Hematopoietic multipotent progenitor cell treated with erythropoietin and hydrocortisone succinate and interleukin-3 and kit ligand, for 17 days (in vitro differentiated cells): ENCODE measurements around the gene MAP2K5.

Source experiments
- DNase-seq: peaks from one replicate; pipeline ENCODE4 v3.0.0-alpha.2; 2015; ENCODE audit warnings: low spot score

Gene MAP2K5

DNA sequence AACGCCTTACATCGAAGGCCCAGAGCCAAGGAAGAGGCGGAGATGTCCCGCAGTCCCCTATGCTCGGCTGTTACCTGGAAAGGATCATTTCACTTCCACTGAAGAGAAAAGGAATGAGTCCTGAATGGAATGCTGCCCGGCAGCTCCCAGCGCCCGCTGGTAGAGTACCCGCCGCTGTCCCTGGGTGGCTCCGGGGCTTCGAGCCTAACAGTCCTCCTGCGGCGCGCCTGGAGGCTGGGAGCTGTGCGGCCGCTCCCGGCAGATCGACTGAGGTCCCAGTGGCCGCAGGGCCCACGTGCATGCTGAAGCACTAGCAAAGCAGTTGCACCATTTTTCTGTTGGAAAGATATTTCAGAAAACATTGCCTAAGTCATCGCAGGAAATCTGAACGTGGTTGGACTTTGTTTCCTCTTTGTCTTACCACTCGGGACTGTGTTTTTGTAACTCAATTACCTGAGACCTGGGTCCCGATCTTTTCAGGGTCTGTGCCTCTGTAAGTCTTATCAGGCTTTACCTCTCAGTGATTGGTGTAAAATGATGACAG is 296.4 kb downstream of the MAP2K5 start:
- DNase-seq = peak; percentile 44

DNA sequence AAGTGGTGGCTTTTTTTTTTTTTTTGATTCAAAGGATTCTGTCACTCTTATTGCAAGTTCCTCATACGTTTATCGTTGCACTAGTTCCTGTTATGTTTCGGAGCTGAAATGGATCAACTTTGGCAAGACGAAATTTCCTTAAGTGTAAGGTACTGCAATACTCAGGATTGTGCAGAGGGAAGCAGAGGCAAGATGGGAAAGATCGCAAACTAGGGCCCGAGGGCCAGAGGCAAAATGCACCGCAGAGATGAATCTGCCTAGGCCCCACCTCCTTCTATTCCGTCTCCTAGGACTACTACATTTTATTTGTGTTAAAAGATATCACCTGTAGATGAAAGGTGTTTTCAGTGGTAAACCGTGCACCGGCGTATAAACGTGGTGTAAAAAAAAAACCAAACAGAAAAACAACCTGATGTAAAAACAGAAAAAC is 297.0 kb downstream of the MAP2K5 start:
- DNase-seq = no peak

GRCh38 chr15:67839929-67840748 is 297.6 kb downstream of the MAP2K5 start, which contains the start of gene RNU6-1:
TSS of gene RNU6-1 (minus strand) at chr15:67840045.
- peak; percentile 95 for DNase-seq

DNA sequence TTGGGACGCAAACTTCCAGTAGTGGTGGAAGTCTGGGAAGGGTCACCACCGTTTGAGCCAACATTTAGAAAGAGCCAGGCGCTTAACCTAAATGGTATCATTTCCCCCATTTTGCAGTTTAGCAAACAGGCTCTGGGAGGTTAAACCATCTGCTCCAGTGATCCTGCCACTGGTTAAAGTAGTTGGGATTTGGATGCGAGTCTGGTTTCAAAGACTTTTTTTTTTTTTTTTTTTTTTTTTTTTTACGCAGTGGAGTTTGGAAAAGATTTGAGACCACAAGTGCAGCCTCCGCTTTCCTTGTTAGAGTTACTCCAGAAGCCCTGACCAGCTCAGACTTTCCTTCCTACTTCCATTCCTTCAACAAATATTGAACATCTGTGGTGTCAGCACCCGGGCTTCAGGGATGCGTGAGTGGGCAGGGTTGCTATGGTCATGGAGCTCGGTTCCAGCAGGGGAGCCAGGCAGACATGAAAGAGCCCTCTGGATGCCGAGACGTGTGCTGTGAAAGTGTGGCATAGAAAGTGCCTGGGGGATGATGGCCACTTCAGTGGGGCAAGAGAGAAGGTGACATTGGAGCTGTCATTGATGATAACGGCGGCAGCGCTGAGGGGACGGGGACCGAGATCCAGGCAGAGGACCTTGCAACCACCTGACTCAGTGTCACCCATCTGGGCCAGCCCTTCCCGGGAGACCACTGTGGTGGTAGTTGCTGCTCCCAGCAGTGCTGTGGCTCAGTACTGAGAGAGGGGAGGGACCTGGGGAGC is 298.4 kb downstream of the MAP2K5 start:
- peak; percentile 43 for DNase-seq

DNA sequence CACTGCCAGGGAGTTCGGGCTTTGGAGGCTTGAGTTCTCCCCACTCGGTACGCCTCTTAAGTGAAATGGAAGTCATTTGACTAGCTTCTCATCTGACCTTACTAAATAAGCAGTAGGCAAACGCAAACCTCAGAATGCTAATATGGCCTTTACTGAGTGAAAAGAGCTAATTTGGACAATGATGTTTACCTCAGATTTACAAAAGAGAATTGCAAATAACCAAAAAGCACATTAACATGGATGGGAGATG is 298.9 kb downstream of the MAP2K5 start:
- DNase-seq = no peak

GRCh38 chr15:67843092-67843501 is 300.6 kb downstream of the MAP2K5 start:
- no peak for DNase-seq

- no peak for DNase-seq
These were observed 301.3 kb downstream of the MAP2K5 start for GRCh38 chr15:67843571-67844387.

- no peak for DNase-seq
These were observed 303.5 kb downstream of the MAP2K5 start for GRCh38 chr15:67845974-67846373.

DNA sequence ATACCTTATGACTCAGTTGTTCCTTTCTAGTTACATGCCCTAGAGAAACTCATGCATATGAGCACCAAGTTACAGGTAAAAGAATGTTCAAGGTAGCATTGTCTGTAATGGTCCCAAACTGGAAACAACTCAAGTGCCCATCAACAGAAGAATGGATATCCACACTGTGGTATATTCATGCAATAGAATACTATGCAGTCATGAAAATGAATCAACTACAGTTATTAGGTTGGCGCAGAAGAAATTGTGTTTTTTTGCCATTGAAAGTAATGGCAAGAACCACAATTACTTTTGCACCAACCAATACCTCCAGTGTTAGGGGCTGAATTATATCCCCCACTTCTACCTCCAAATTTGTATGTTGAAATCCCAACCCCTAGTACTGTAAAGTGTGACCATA is 307.0 kb downstream of the MAP2K5 start:
- no peak for DNase-seq

- DNase-seq = no peak
These were observed 307.8 kb downstream of the MAP2K5 start for GRCh38 chr15:67850336-67850735.

DNA sequence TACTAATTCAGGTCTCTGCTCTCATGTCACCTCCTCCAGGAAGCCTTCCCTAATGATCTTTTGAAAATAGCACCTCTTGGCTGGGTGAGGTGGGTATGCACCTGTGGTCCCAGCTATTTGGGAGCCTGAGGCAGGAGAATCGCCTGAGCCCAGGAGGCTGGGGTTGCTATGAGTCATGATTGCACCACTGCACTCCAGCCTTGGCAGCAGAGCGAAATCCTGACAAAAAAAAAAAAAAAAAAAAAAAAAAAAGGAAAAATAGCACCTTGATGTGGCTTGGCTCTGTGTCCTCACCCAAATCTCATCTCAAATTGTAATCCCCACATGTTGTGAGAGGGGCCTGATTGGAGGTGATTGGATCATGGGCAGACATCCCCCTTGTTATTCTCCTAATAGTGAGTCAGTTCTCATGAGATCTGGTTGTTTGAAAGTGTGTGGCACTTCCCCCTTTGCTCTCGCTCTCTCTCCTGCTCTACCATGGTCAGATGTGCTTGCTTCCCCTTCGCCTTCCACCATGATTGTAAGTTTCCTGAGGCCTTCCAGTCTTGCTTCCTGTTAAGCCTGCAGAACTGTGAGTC is 308.6 kb downstream of the MAP2K5 start:
- DNase-seq = no peak

DNA sequence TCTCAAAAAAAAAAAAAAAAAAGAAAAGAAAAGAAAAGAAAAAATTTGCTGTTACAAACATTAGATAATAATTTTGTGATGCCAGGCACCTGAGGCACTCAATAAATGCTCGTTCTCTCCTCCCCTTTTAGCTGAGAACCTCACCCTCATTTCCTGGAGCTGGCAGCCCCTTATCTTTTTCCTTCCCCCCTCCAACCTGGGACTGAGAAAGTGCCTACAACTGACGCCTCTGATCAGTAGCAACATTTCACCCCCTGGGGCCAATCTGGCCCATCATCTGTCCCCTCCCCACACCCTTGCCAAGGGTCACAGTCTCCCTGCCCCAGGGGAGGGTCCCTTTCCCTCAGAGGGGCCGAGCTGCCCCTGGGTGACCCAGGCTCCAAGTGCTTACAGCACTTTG is 309.9 kb downstream of the MAP2K5 start:
- DNase-seq = no peak

DNA sequence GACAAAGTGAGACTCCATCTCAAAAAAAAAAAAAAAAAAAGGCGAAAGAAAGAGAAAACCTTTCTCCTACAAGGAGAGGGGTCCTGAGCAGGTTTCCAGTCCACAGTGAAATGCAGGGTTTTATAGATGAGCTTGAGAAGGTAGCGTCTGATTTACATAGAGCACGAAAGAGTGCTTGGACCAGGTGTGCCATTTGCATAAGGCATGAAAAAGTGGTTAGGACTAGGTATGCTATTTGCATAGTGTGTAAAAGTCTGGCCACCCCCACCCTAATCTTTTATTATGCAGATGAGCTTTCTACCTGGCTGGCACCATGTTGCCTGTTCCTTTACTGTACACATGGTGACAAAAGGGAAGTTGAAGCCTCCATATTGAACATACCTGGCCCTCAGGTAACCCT is 311.0 kb downstream of the MAP2K5 start:
- no peak for DNase-seq

GRCh38 chr15:67854358-67854757 is 311.9 kb downstream of the MAP2K5 start:
- DNase-seq = no peak

DNA sequence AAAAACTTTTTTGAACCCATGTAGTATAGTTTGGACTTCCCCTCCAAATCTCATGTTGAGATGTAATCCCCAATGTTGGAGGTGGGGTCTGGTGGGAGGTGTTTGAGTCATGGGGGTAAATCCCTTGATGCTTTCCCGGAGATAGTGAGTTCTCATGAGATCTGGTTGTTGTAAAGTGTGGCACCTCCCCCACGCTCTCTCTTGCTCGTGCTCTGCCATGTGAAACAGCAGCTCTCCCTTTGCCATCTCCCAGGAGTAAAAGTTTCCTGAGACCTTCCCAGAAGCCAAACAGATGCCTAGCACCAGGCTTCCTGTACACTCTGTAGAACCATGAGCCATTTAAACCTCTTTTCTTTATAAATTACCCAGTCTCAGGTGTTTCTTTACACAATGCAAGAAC is 313.3 kb downstream of the MAP2K5 start:
- DNase-seq = no peak
